ENCODE measurements around the gene WNT5B. TPM values are rescaled to one million over a fixed set of nuclear protein-coding genes. Genes with fewer than 3 reads are reported as not detected.

Gene WNT5B
- total and polyA plus RNA-seq, 2 of the 8 experiments (the other 6 are each of a cell fraction or from before 2014, with no cell fraction given) = 0.91 to 1.2 TPM

DNA sequence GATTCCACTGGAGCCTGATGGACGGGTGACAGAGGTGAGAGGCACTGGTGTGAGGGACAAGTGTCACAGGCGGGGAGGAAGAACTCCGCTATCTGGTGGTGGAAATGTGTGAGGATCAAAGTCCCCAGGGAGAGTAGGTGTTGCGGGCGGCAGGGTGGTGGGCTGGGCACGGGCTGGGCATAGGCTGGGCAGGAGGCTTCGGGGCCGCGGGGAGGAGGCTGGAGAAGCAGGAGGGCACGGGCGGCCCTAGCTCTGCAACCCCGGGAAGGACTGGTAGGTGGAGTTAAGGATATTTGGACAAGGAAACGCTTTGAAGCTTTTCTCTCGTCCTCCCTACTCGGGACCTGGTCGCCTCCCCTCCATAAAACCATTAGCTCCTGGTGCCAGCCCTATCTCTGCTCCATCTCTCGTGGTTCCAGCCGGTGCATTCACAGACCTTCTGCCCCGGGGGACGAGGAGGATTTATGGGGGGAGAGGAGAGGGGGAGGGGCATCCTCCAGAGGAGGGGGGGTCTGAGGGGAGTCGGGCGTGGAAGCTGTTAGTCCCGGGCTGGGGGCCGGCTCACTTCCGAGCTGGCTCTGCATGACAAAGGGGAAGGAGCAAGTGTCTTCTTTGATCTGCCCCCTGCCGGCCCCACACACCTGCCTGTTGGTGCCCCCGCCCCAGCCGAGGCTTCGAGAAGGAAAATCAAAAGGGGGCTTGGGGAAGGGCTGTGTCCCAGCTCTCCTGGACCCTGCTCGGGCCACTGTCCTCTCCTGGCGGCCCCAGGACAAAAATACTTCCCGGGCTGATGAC is 504 bp downstream of the WNT5B start:
- peak overlapping the region; percentile 92 to 95 for H3K4me2 ChIP-seq (ENCODE audit: insufficient read depth in 1 of 2, low read depth in 2 of 2, low read length in 2 of 2)
- no peak overlapping the region for H3K56ac ChIP-seq (replicated peaks; ENCODE audit: insufficient read length, low read depth, low read length)
- no peaks in the 10 kb centered on the region for H3K9me3 ChIP-seq (ENCODE audit: insufficient read depth in 2 of 2, low read depth in 1 of 2, low read length in 1 of 2)
- H3K9ac ChIP-seq (replicated peaks in 1 of 4; ENCODE audit: extremely low read depth in 1 of 4, low read depth in 3 of 4, low read length in 3 of 4) = no peak overlapping the region
- FAIRE-seq = no peak
- peaks cover 34 to 75% (median 71%) of the 10 kb centered on the region in 4 experiments for H3K27me3 ChIP-seq (replicated peaks in 1 of 4; ENCODE audit: control insufficient read depth in 3 of 4, extremely low read depth in 1 of 4, insufficient read depth in 3 of 4, low read length in 3 of 4)
- H3K4ac ChIP-seq (replicated peaks; ENCODE audit: insufficient read length, low read depth, low read length) = no peak overlapping the region
- no peak overlapping the region for H2AK5ac ChIP-seq (ENCODE audit: low read depth, low read length)
- 3% methylated on average over 26 of the region's 32 CpGs; no CpG with 5 or more reads in 1 of the 2 experiments for WGBS, 2 experiments (ENCODE audit: extremely low coverage in 1 of 2, insufficient coverage in 1 of 2, insufficient read length in 1 of 2, insufficient replicate concordance in 2 of 2, low coverage in 1 of 2, low lambda C conversion rate in 2 of 2, missing lambda C conversion rate in 1 of 2)
- peak in 1 of 2 experiments; percentile 72 for DNase-seq (ENCODE audit: low read depth in 1 of 2, low spot score in 2 of 2)
- no peak overlapping the region for H3K23ac ChIP-seq (ENCODE audit: insufficient read length)
- no peaks in the 10 kb centered on the region for H3K79me2 ChIP-seq (ENCODE audit: control insufficient read depth in 1 of 2, insufficient read depth in 2 of 2, low read length in 2 of 2)
- H3K4me1 ChIP-seq (replicated peaks in 1 of 4; ENCODE audit: control insufficient read depth in 3 of 4, insufficient read depth in 4 of 4, low read length in 3 of 4) = peaks cover 8 to 32% (median 18%) of the 10 kb centered on the region in 4 experiments
- ChIA-PET POLR2A (ENCODE audit: partially characterized antibody) (interaction anchor here (1.3 to 1.7 kb wide), 3 partner anchors 26 to 39 kb away, joined by 3 to 5 read pairs (median 4); no protein-coding TSS in a partner anchor), CTCF (ENCODE audit: partially characterized antibody) (interaction anchor here (0.6 to 3.6 kb wide), 15 partner anchors 10 to 177 kb away, joined by 3 to 16 read pairs (median 3); no protein-coding TSS in a partner anchor)
- H2BK120ac ChIP-seq (replicated peaks; ENCODE audit: low read depth, low read length) = no peak overlapping the region
- no peak overlapping the region; the same call in 1 of the 2 replicates for H3K18ac ChIP-seq (ENCODE audit: extremely low read depth, low read length)
- H3K79me1 ChIP-seq (ENCODE audit: low read depth, low read length) = no peaks in the 10 kb centered on the region
- no peak overlapping the region for H2AFZ ChIP-seq (ENCODE audit: low read length)
- H2BK5ac ChIP-seq (ENCODE audit: low read depth, low read length) = no peak overlapping the region
- peak overlapping the region; percentile 72 for H4K91ac ChIP-seq (replicated peaks; ENCODE audit: insufficient read length, low read length)
- H3K23me2 ChIP-seq (ENCODE audit: low read depth, low read length) = peaks cover 8% of the 10 kb centered on the region; the same call in 1 of the 2 replicates
- 0 out of 2 replicates have a peak overlapping the region, but pooled peaks have one; percentile 8 for H4K8ac ChIP-seq (ENCODE audit: extremely low read depth, insufficient read depth, low read length)
- H2BK20ac ChIP-seq (ENCODE audit: low read length) = no peak overlapping the region; the same call in 1 of the 2 replicates
- H3K27ac ChIP-seq (ENCODE audit: low read depth, low read length) = no peak overlapping the region
- no peak overlapping the region for H3K14ac ChIP-seq (ENCODE audit: insufficient read length)
- H3K36me3 ChIP-seq (ENCODE audit: control insufficient read depth in 2 of 4, insufficient read depth in 4 of 4, low read length in 3 of 4) = no peaks in the 10 kb centered on the region
- 0 out of 2 replicates have a peak overlapping the region, but pooled peaks have one; percentile 11 for H2BK12ac ChIP-seq (ENCODE audit: low read depth, low read length)
- peaks cover 0 to 4% of the 10 kb centered on the region in 2 experiments for H4K20me1 ChIP-seq (replicated peaks in 1 of 2; ENCODE audit: control insufficient read depth in 1 of 2, insufficient read depth in 2 of 2, low read length in 2 of 2)
- 0 out of 2 replicates have a peak overlapping the region, but pooled peaks have one; percentile 46 for H2BK15ac ChIP-seq (ENCODE audit: low read length)
- H3K4me3 ChIP-seq (ENCODE audit: extremely low read depth in 1 of 4, insufficient read depth in 2 of 4, low read depth in 3 of 4, low read length in 4 of 4) = peak overlapping the region; percentile 20 to 65 (median 42)
- H4K5ac ChIP-seq (ENCODE audit: insufficient read length, low read depth, low read length) = no peak overlapping the region
- no peak for TF ChIP-seq ZNF274 (IDR thresholded peaks at IDR 0.05; ENCODE audit: borderline replicate concordance, extremely low read depth, low read length)
- peak; percentile 45; the same call in 1 of the 2 replicates for TF ChIP-seq TCF12 (IDR thresholded peaks at IDR 0.05; ENCODE audit: low read depth, low read length)
- TF ChIP-seq EGR1 (IDR thresholded peaks at IDR 0.05; ENCODE audit: borderline replicate concordance, low read depth, low read length) = no peak
- no peak for TF ChIP-seq TEAD4 (IDR thresholded peaks at IDR 0.05; ENCODE audit: low read depth, low read length)
- TF ChIP-seq BCL11A (IDR thresholded peaks at IDR 0.05; ENCODE audit: low read depth in 2 of 2, low read length in 2 of 2) = no peak
- TF ChIP-seq EP300 (IDR thresholded peaks at IDR 0.05; ENCODE audit: borderline replicate concordance in 1 of 2, low read depth in 2 of 2, low read length in 2 of 2) = no peak
- no peak for TF ChIP-seq SAP30 (IDR thresholded peaks at IDR 0.05; ENCODE audit: insufficient read depth, insufficient replicate concordance, low read length)
- no peak for TF ChIP-seq BACH1 (IDR thresholded peaks at IDR 0.05; ENCODE audit: low read length)
- no peak for TF ChIP-seq CREB1 (IDR thresholded peaks at IDR 0.05)
- TF ChIP-seq, protein P1, sequence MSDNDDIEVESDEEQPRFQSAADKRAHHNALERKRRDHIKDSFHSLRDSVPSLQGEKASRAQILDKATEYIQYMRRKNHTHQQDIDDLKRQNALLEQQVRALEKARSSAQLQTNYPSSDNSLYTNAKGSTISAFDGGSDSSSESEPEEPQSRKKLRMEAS (IDR thresholded peaks at IDR 0.05) = 0 out of 2 replicates have a peak, but pooled peaks have one; percentile 7
- TF ChIP-seq SUZ12 (IDR thresholded peaks at IDR 0.05; ENCODE audit: low read length) = no peak

Measured in H1 (cell line).